GM19397 (cell line): ENCODE results near the gene KLF8.
"Not testable (repeated sequence)": the region's sequence is repeated elsewhere in the genome, so short reads cannot be mapped to it uniquely, and the experiment has no call there.

Source experiments
- ATAC-seq: cut with Tn5 transposase; IDR thresholded peaks from one replicate; pipeline ENCODE4 v1.9.1; 2021; ENCODE audit warnings: mild to moderate bottlenecking, moderate library complexity; ENCODE audit not compliant: unreplicated experiment

Gene KLF8

DNA sequence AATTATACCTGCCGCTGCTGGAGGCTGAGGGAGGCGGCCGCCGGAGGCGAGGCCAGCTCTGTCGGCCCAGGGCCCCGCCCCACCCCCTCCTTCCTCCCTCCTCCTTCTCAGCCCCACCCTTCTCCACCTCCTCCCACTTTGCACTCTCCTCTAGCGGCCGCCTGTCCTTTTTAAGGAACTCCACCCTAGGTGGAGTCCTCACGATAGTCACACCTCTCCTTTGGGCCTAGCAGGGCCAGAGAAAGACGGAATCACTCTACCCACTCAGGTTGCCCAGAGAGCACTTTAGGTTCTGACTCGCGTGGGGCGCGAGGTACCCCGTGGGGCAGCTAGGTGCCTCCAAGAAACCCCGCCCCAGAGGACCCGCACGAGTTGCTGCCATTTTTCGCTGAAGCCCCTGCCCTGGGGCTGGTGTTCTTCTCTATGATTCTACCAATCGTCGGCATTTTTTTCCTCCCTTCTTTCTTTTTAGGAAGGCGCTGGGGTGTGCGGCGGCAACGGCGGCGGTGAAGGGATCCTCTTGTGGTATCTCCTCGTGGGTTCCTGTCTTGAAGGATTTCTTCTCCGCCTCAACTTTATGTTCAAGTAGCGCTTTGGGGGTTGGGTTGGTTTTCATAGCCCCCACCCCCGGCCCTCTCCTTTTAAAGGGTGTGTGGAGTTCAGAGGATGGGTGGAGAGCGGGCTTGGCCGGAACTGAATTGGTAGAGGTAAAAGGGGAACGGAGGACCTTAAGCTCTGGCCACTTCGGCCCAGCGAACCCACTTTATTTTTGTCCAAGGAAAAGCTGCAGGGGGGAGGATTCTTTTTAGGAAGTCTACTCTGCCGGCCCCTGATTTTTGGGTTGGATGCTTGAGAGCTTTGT lies at the start of gene KLF8:
KLF8 (plus strand) TSS at position 136 of the 862 bp plus-strand sequence. CDS start 979 bp downstream, outside the sequence.
- peak; percentile 63 for ATAC-seq

GRCh38 chrX:56206945-56207344 lies 25.2 kb upstream of the KLF8 start:
- ATAC-seq, result not testable (repeated sequence)

DNA sequence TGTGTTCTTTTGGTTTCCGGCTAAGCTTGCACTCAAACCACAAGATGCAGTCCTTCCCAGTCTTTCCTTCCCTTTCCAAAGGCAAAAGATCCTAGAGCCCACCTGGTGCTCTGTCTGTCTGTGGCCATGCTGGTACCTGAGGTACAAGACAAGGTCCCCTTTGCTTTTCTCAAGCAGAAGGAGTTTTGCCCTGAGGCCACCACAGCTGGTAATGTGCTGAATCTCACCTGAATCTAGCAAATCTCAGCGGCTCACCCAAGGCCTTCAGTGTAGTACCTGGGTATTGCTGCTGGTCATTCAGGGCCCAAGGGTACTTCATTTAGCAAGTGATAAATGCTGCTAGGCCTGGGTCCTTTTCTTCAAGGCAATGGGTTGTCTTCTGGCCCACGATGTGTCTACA lies 20.5 kb upstream of the KLF8 start:
- no peak for ATAC-seq

DNA sequence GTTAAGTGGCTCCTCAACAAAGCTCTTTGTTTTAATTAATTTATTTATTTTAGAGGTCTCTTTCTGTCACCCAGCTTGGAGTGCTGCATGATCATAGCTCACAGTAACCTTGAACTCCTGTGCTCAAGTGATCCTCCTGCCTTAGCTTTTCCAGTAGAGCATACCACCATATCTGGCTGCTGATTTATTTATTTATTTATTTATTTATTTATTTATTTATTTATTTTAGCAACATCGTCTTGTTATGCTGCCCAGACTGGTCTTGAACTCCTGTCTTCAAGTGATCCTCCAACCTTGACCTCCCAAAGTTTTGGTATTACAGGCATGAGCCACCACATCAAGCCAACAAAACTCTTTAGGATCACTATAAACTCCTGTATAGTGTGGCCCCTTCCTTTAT lies 15.8 kb upstream of the KLF8 start:
- no peak for ATAC-seq

DNA sequence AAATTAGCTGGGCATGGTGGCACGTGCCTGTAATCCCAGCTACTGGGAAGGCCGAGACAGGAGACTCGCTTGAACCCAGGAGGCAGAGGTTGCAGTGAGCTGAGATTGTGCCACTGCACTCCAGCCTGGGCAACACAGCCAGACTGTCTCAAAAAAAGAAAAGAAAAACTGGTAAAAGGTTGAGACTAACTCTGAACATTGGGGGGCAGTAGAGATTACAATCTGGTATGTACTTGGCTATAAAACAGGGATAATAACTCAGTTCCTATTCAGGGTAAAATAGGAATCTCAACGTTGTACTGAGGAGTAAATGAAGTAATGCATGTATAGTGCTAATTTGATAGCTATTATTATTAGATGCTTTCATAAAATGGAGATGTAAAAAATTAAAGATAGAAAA lies 12.5 kb upstream of the KLF8 start:
- no peak for ATAC-seq

DNA sequence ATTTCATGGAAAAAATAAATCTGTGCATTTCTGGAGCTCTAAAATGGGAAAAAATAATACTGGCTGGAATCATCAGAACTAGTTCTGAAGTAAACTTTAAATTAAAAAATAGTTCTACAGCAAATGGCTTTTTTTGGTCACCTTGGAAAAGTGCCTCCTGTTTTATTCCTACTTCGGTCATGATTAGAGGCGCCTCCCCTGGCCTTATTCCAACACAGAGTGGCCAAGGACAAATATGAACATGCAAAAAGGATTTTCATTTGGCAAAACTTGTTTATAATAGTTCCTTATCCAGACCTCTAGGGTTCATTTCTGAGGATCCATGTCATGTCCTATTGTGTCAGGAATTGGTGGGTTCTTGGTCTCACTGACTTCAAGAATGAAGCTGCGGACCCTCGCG lies 11.1 kb upstream of the KLF8 start:
- ATAC-seq, result no peak

- ATAC-seq, result no peak
Measured at GRCh38 chrX:56222473-56223000, 9.6 kb upstream of the KLF8 start.

DNA sequence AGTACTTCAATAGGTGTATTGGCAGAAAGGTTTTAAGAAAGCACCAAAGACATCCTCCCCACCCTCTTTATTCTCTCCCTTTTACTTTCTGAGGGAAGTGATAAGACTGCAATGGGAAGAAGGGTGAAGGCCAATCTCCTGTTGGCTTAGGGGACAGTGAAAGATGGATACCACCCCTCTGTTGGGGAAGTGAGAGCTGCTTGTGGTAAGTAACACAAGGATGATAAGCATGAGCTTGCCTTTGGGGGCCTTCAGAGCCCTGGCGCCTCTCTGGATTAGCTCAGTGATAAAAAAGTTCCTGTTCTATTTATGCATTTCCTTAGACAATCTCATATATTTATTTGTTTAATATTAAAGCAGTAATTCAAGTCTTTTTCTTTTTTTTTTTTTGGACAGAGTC lies 5.2 kb upstream of the KLF8 start:
- ATAC-seq, result no peak

DNA sequence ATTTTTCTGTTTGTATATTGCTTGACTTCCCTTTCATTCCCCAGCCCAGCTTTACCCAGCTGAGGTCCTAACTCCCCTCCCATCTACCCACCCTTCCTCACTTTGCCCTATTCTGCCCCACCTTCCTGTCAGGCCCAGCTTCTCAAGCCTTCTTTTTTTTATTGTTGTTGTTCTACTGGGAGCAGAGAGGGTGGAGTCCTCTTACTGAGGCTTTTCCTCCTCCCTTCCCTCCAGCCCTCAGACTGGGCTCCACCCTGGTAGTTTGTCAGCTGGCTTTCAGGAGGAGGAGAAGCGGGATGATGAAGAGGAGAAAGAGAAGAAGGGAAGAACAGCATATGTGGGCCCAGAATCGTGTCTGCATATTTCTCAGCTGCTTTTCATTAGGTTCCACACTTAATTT lies 3.2 kb upstream of the KLF8 start:
- no peak for ATAC-seq

GRCh38 chrX:56231537-56232090 lies 542 bp upstream of the KLF8 start:
- no peak for ATAC-seq

DNA sequence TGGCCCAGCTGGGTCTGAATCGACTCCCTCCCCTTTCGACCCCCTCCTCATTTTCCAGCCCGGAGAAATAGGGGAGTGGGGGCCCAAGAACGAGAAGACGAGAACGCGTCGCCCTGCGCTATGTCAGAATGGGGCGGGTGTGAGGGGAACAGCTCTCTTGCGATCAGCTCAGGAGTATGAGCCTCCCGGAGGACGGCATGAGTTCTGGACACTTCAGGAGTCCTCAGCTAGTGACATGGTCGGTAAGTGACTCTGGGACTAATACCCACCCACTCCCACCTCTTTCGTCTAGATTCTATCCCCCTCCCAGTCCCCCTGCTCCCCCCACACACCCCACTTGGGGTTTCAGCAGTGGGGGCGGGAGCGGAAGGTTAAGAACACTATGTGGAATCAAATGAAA lies 944 bp downstream of the KLF8 start:
- ATAC-seq, result no peak

- peak; percentile 88 for ATAC-seq
Measured at GRCh38 chrX:56233682-56234081, 1.5 kb downstream of the KLF8 start.

DNA sequence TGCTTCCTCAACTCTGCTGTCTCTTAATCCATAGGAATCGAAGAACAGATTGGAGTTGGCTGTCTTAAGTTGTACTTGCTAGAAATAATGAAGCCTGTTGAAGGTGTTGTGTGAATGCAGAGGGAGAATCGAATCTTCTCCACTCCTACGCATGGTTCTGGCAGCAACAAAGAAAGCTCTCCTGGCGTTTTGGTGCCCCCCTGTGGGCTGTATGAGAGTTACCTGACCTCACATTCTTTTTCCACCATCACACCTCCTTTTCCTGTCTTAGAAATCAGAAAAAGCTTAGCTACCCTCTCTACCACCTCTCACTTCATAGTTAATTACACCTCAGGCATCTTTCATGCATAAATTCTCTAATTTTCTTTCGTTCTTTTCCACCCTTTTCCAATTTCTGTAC lies 16.3 kb downstream of the KLF8 start:
- peak; percentile 71 for ATAC-seq

DNA sequence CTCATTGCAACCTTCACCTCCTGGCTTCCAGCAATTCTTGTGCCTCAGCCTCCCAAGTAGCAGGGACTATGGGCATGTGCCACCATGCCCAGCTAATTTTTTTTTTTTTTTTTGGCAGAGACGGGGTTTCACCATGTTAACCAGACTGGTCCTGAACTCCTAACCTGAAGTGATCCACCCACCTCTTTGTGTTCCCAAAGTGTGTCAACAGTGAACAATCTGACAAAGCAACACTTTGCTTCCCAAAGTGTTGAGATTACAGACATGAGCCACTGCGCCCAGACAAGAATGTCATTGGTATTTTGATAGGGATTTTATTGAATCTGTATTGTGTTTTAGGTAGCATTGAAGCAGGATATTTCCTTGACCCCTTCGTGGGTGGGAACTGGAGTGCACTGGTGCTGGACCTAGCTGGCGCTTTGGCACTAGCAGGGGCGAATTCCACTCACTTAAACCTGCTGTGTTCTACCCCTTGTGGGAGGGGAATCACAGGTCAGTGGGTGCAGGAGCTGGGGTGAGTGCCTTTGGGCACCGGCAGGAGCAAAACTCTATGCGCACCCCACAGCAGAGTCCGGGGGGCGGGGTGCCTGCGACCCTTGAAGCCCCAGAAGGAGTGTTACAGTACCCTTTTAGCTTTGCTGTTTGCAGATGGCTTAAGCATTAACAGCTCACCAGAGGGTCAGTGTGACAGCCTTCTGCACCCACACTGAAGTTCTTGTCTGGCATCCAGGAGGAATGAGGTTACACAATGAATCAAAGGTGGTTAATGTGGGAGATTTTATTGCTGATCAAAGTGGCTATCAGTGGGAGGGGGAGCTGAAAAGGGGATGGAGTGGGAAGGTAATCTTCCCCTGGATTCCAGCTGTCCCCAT lies 21.9 kb downstream of the KLF8 start:
- ATAC-seq, result no peak

DNA sequence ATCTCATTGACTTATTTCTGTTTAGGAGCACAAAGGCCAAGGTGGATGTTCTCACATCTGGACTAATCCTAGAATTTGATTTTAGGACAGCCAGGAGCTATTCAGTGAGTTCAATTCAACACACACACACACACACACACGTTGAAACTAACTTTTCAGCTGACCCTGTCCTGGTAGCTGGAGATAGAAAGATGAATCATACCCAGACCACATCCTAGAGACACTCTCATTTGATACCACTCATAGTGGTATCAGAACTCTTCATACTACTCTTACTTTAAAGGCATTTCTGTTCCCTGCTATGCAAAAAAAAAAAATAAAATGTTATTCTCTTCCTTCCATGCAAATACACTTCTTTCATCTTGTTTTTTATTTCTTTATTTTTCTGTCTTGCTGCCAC lies 36.7 kb downstream of the KLF8 start:
- ATAC-seq, result peak; percentile 71

- ATAC-seq, result no peak
Measured at GRCh38 chrX:56278692-56279091, 46.5 kb downstream of the KLF8 start.

DNA sequence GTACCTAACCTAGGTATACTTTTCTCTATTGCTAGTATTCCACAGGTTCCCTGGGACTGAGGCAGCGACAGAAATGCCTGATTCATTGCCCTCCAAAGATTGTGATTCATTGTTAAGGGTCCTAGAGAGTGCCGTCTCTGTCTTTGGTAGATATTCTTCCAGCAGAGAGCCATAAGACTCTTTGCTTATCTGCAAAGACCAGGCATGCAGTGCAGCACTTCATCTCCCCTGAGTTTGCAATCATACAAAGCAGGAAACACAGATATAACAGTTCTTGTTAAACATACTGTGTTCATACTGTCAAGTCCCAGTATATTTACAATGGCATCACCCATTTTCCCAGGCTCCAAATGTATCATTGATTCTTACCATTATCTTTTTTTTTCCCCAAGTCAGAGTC lies 47.7 kb downstream of the KLF8 start:
- ATAC-seq, result no peak

GRCh38 chrX:56281789-56282188 lies 49.6 kb downstream of the KLF8 start:
- no peak for ATAC-seq

DNA sequence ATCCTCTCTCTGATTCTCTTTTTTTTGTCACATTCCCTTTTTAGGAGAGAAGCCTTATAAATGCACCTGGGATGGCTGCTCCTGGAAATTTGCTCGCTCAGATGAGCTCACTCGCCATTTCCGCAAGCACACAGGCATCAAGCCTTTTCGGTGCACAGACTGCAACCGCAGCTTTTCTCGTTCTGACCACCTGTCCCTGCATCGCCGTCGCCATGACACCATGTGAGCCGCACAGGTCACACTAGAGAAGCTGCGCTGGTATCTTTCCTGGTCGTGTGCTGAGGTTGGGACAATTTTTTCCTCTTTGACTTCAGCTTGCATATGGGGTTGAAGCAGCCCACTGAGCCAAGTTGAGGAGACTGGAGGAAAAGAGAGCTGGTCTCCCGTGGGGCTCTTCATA lies 52.1 kb downstream of the KLF8 start:
- ATAC-seq, result no peak

DNA sequence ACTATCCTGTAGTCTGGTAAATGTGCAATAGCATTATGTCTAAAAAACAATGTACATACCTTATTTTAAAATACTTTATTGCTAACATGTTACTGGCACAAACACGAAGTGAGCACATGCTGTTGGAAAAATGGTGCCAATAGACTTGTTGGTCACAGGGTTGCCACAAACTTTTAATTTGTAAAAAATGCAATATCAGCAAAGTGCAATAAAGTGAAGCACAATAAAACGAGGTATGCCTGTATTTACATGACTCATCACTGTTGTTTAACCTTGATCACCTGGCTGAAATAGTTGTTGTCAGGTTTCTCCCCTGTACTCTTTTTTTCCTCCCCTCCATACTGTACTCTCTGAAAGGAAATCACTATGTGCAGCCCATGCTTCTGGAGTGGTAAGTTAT lies 56.5 kb downstream of the KLF8 start:
- no peak for ATAC-seq

DNA sequence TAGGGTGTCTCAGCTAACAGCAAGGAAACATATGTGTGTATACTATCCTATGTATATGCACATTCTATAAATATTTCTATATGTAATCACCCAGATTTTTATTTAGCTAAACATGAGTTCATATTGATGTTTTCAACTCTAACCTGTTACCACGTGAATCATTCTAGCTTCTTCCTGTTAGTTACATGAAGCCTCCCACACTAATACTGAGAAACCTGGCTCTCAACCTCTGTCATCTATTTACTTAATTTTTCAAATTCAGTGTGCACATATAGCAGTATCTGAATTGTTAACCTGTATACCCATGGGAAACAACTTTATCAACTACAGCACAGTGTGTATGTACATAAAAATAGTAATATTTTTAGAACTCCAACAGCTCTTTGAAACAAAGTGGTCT lies 57.3 kb downstream of the KLF8 start:
- ATAC-seq, result no peak
